T-helper 1 cell treated with Interleukin-12 subunit alpha and Interleukin-12 subunit beta and Interleukin-4 antibody, amounts not matched to agents 30 ng/mL and 1 ng/mL, for 36 hours (primary cell): ENCODE measurements around the gene SUN1. TPM values are rescaled to one million over a fixed set of nuclear protein-coding genes. Genes with fewer than 3 reads are reported as not detected.
"Not testable (repeated sequence)": the region's sequence is repeated elsewhere in the genome, so short reads cannot be mapped to it uniquely, and the experiment has no call there.

Source experiments
- intact Hi-C: fragments of 100-400 bp; cut with micrococcal nuclease; formaldehyde crosslinking; loops from one replicate; pipeline ENCODE4 v1.15.1; 2024
- total RNA-seq: library from RNA; stranded (reverse); gene quantifications from 2 replicates; pipeline ENCODE4 v1.2.3, GENCODE V29; 2022

The SUN1 gene, protein sequence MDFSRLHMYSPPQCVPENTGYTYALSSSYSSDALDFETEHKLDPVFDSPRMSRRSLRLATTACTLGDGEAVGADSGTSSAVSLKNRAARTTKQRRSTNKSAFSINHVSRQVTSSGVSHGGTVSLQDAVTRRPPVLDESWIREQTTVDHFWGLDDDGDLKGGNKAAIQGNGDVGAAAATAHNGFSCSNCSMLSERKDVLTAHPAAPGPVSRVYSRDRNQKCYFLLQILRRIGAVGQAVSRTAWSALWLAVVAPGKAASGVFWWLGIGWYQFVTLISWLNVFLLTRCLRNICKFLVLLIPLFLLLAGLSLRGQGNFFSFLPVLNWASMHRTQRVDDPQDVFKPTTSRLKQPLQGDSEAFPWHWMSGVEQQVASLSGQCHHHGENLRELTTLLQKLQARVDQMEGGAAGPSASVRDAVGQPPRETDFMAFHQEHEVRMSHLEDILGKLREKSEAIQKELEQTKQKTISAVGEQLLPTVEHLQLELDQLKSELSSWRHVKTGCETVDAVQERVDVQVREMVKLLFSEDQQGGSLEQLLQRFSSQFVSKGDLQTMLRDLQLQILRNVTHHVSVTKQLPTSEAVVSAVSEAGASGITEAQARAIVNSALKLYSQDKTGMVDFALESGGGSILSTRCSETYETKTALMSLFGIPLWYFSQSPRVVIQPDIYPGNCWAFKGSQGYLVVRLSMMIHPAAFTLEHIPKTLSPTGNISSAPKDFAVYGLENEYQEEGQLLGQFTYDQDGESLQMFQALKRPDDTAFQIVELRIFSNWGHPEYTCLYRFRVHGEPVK
- 47.5 and 48.2 TPM in 2 replicates for total RNA-seq

DNA sequence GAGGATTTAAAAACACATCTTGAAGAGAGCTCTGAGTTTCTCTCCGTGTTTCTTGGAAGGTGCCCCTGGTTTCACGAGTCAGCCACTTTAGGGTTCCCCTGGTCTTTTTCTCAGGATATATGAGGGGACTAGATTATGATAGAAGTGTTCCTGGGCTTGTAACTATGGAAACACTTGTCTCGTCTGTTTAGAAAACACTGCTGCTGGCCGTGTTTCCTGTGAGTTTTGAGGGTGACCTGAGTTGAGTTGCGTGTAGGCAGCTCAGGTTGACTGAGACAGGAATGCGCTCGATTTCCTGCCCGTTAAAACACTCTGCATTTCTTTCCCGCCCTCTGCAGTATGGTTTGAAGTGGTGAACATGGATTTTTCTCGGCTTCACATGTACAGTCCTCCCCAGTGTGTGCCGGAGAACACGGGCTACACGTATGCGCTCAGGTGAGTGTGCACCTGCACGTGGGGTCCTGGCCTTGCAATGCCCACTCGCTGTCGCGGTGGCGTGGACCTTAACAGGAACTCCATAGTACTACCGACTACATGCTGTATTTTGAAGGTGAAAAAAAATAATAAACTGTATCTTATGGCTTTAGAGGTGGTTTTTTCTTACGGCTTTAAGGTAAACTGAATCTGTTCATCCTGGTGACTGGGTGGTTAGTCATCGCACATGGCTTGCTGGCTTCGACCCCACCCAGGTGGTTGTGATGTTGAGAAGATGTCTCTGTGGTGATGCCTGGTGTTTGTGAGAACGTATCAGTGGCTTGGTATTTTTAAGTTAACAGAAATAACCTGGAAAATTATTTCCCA is at the start of gene SUN1:
SUN1 (plus strand) TSS at position 310 of the 801 bp plus-strand sequence; CDS start at position 359, 49 bp downstream.
- intact Hi-C loops = loop anchor here (1.0 to 5.0 kb wide), 3 partner anchors 45 to 143 kb away; partner anchors contain the start of genes COX19, DNAAF5 and PRKAR1B

DNA sequence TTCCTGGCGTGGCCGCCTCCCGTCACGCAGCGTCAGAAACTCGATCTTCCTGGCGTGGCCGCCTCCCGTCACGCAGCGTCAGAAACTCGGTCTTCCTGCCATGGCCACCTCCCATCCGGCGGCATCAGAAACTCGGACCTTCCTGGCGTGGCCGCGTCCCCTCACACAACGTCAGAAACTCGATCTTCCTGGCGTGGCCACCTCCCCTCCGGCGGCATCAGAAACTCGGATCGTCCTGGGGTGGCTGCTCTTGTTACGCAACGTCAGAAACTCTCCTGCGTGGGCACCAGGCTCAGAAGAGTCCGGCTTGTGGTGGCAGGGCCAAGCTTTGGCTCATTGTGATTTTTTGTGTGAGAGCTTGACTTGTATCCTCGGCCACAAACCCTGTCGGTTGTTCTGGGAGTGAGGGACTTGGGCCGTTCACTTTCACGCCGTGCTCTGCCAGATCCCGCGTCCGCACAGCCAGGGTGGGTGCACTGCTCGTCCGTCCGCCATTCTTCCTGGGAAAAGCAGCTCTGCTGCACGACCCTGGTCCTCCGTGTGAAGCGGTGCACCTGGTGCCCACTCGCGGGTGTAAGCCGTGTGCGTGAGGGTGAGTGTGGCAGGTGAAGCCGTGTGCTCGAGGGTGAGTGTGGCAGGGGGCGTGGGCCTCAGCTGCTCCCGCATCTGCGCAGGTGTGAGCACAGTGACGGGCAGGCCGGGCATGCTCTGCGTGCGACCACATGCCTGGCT is 49.4 kb upstream of the SUN1 start:
- intact Hi-C loops = no loop called here

- intact Hi-C loops = no loop called here
Measured at GRCh38 chr7:783556-784490, 48.5 kb upstream of the SUN1 start.

DNA sequence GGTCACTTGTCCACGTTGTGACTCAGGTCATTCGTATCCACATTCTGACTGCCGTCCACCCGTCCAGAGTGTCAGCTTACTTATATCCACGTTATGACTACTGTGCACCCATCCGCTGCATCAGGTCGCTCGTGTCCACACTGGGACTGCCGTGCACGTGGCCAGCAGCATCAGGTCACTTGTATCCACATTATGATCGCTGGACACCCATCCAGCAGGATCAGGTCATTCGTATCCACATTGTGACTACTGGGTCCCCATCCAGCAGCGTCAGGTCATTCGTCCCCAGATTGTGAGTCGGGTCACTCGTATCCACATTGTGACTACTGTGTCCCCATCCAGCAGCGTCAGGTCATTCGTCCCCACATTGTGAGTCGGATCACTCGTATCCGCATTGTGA is 47.3 kb upstream of the SUN1 start:
- intact Hi-C loops = loop anchor here (5.0 kb wide), 2 partner anchors 47 to 463 kb away; partner anchors contain the start of gene SUN1

GRCh38 chr7:785416-785815 is 46.9 kb upstream of the SUN1 start:
- intact Hi-C loops = loop anchor here (5.0 kb wide), 2 partner anchors 47 to 463 kb away; partner anchors contain the start of gene SUN1

GRCh38 chr7:786472-787255 is 45.6 kb upstream of the SUN1 start:
- intact Hi-C loops = loop anchor here (1.0 to 5.0 kb wide), 5 partner anchors 27 to 464 kb away; partner anchors contain the start of genes ADAP1 and SUN1

DNA sequence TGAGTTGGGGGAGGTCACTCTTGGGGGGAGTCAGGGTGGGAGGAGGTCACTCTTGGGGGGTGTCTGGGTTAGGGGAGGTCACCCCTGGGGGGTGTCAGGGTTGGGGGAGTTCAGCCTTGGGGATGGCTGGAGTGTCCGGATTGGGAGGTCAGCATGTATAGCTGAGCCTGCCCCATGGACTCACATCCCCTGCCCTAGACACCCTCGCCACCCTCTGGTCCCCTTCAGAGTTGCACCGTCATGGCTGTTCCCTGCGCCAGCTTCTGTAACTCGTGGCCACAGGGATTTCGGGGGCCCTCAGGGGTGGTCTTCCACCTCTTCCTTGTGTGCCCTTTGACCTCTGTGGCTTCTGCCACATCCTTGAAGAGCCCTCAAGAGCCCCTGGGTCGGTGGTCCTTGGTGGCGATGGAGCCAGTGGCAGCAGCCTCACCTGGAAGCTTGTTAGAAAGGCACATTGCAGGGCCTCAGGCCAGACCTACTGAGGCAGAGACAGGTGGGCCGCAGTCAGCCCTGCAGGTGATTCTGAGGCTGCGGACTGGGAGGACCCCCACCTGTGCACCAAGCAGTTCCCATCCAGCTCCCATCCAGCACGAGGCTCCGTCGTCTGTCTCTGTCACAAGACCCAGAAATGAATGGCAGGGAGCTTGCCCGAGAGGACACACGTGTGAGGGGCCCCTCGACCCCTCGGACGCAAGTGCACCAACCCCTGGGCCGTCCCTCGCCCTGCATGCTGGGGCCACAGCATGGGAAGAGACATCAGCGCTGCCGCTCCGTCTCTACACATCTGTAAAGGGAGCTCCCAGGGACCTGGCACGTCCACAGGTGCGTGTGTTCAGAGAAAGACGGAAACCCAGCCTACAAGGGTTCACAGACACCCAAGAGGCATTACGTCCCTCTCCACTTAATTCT is 44.7 kb upstream of the SUN1 start:
- intact Hi-C loops = loop anchor here (5.0 kb wide), 2 partner anchors 45 to 465 kb away; partner anchors contain the start of gene SUN1

DNA sequence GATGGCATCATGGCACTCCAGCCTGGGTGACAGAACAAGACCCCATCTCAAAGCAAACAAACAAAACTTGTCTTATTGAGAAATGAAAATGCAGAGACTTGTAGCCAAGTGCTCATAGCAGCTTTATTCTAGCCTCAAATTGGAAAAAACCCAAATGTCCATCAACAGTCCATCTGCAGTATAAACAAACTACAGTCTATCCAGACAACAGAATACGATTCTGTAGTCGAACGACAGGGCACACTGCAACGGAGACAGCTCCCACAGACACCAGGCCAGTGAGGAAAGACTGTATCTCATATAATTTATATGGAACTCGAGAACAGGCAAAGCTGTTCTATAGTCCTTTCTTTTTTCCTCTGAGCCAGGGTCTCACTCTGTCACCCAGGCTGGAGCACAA is 40.8 kb upstream of the SUN1 start:
- intact Hi-C loops = no loop called here

- intact Hi-C loops = no loop called here
Measured at GRCh38 chr7:794207-794606, 38.1 kb upstream of the SUN1 start.

DNA sequence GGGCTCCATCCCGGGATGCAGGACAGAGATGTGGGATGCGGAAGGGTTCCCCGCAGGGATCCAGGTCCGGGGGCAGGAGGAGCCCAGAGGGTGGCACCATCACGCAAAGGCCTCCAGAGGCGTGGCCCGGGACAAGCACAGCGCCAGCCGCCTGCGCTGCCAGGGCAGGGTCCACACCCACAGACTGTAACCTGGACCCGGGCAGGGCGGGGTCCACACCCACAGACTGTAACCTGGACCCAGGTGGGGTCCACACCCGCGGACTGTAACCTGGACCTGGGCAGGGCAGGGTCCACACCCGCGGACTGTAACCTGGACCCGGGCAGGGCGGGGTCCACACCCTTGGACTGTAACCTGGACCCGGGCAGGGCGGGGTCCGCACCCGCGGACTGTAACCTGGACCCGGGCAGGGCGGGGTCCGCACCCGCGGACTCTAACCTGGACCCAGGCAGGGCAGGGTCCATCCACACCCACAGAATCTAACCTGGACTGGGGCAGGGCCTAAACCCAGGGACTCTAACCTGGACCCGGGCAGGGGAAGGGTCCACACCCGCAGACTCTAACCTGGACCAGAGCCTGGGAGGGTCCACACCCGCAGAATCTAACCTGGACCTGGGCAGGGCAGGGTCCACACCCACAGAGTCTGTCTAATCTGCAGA is 37.5 kb upstream of the SUN1 start:
- intact Hi-C loops = no loop called here

DNA sequence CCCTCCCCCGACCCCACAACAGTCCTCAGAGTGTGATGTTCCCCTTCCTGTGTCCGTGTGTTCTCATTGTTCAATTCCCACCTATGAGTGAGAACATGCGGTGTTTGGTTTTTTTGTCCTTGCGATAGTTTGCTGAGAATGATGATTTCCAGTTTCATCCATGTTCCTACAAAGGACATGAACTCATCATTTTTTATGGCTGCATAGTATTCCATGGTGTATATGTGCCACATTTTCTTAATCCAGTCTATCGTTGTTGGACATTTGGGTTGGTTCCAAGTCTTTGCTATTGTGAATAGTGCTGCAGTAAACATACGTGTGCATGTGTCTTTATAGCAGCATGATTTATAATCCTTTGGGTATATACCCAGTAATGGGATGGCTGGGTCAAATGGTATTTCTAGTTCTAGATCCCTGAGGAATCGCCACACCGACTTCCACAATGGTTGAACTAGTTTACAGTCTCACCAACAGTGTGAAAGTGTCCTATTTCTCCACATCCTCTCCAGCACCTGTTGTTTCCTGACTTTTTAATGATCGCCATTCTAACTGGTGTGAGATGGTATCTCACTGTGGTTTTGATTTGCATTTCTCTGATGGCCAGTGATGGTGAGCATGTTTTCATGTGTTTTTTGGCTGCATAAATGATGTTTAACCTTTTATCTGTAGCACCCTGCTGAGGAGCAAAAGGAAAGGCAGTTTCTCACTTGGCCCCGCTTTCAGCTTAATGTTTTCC is 35.7 kb upstream of the SUN1 start:
- intact Hi-C loops = not testable (repeated sequence)

- intact Hi-C loops = no loop called here
Measured at GRCh38 chr7:798921-799470, 33.3 kb upstream of the SUN1 start.

- intact Hi-C loops = no loop called here
Measured at GRCh38 chr7:800692-801091, 31.6 kb upstream of the SUN1 start.

DNA sequence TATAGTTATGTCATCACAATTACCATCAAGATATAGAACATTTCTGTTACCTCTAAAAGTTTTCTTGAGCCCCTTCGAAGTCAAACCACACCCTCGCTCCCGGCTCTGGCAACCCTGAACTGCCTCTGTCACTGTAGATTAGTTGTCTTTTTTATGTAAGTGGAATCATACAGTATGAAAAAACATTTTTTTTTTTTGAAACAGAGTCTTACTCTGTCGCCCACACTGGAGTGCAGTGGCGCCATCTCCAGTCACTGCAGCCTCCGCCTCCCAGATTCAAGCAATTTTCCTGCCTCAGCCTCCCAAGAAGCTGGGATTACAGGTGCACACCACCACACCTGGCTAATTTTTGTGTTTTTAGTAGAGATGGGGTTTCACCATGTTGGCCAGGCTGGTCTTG is 30.9 kb upstream of the SUN1 start:
- intact Hi-C loops = not testable (repeated sequence)

DNA sequence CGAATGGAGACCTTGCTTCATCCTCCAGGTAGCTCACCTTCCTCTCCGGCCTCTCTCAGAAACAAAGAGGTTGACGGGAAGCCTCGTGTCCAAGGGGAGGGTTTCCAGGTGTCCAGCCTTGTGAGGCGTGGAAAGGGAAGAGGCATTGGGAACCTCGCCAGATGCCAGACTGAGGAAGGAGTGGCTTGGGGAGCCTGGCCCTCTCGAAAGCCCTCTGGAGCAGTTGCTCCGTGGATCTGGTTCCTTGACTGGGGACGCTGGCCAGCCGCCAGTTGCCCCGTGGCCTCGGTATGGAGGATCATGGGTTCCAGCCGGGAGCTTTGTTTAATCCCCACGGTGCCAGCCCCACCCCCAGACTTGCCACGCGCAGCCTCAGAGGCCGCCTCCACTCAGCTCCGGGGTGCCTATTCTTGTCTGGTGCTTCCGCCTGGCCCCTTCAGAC is 30.3 kb upstream of the SUN1 start:
- intact Hi-C loops = no loop called here
